ENCODE results near the gene C4A.
"Not testable (repeated sequence)": the region's sequence is repeated elsewhere in the genome, so short reads cannot be mapped to it uniquely, and the experiment has no call there.

The C4A gene

DNA sequence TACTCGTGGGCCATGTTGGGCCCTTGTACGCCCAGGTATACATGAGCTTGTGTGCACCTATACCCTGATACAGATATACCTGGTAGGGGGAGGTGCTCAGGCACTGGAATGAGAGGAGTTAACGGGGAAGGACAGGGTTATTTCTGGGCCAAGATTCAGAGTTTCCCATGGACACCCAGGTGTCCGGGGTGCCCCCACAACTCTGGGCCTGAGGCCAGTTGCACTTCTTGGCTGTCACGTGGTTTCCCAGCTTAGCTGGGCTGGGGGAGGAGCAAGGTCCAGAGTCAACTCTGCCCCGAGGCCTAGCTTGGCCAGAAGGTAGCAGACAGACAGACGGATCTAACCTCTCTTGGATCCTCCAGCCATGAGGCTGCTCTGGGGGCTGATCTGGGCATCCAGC, at the start of gene C4A:
Gene C4A, plus strand, starts transcription at position 314 of the 400 bp plus-strand sequence. Its CDS starts 51 bp downstream, at position 365.
- not testable (repeated sequence) for H3K9me3 ChIP-seq (ENCODE audit: control insufficient read depth, insufficient read depth, low read length); H3K4me3 ChIP-seq (ENCODE audit: low read depth, low read length); H3K27me3 ChIP-seq (ENCODE audit: control insufficient read depth, insufficient read depth, low read length); H3K4me1 ChIP-seq (ENCODE audit: control insufficient read depth, insufficient read depth, low read length); H3K9ac ChIP-seq (ENCODE audit: low read depth, low read length); H3K36me3 ChIP-seq (ENCODE audit: control insufficient read depth, insufficient read depth, low read length)

DNA sequence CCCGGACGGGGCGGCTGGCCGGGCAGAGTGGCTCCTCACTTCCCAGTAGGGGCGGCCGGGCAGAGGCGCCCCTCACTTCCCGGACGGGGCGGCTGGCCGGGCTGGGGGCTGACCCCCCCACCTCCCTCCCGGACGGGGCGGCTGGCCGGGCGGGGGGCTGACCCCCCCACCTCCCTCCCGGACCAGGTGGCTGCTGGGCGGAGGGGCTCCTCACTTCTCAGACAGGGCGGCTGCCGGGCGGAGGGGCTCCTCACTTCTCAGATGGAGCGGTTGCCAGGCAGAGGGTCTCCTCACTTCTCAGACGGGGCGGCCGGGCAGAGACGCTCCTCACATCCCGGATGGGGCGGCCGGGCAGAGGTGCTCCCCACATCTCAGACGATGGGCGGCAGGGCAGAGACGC, 49.7 kb upstream of the C4A start:
- not testable (repeated sequence) for H3K4me1 ChIP-seq (ENCODE audit: control insufficient read depth, insufficient read depth, low read length); H3K9ac ChIP-seq (ENCODE audit: low read depth, low read length); H3K36me3 ChIP-seq (ENCODE audit: control insufficient read depth, insufficient read depth, low read length); H3K9me3 ChIP-seq (ENCODE audit: control insufficient read depth, insufficient read depth, low read length); H3K27me3 ChIP-seq (ENCODE audit: control insufficient read depth, insufficient read depth, low read length); H3K4me3 ChIP-seq (ENCODE audit: low read depth, low read length)

DNA sequence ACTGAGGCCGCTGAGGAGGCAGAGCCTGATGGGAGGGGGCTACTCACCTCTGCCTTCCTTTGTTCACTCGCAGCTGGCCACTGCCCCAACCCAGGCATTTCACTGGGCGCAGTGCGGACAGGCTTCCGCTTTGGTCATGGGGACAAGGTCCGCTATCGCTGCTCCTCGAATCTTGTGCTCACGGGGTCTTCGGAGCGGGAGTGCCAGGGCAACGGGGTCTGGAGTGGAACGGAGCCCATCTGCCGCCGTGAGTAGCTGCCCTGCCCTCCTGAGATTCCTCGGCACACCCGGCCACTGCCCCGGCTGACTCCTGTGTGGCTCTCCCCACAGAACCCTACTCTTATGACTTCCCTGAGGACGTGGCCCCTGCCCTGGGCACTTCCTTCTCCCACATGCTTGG, 48.3 kb upstream of the C4A start:
- Histone ChIP-seq H3K27me3 (ENCODE audit: control insufficient read depth, insufficient read depth, low read length) (no peaks in the 10 kb centered on the region), H3K4me1 (ENCODE audit: control insufficient read depth, insufficient read depth, low read length) (no peaks in the 10 kb centered on the region), H3K36me3 (ENCODE audit: control insufficient read depth, insufficient read depth, low read length) (no peaks in the 10 kb centered on the region), H3K9me3 (ENCODE audit: control insufficient read depth, insufficient read depth, low read length) (no peaks in the 10 kb centered on the region), H3K4me3 (ENCODE audit: low read depth, low read length) (no peak overlapping the region), H3K9ac (ENCODE audit: low read depth, low read length) (no peak overlapping the region)

DNA sequence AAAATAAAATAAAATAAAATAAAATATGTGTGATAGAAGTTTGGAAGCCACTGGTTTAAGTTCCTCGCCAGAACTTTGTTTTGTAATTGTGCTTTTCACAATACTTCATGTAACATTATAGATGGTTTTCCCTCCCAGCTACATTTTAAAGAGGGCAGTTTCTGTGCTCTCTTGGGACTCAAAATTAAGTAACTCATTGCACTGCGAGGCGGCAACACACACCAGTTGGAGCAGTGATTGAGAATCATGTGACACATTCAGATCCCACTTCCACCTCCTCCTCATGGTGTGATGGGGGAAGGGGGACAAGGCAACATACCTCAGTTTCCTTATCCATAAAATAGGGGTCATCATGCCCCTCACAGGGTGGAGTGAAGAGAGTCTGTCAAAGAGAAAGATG, 46.8 kb upstream of the C4A start:
- H3K4me3 ChIP-seq (ENCODE audit: low read depth, low read length): no peak overlapping the region
- peaks cover under 1% of the 10 kb centered on the region for H3K4me1 ChIP-seq (ENCODE audit: control insufficient read depth, insufficient read depth, low read length)
- H3K9me3 ChIP-seq (ENCODE audit: control insufficient read depth, insufficient read depth, low read length): no peaks in the 10 kb centered on the region
- no peaks in the 10 kb centered on the region for H3K27me3 ChIP-seq (ENCODE audit: control insufficient read depth, insufficient read depth, low read length)
- H3K36me3 ChIP-seq (ENCODE audit: control insufficient read depth, insufficient read depth, low read length): no peaks in the 10 kb centered on the region
- H3K9ac ChIP-seq (ENCODE audit: low read depth, low read length): no peak overlapping the region

DNA sequence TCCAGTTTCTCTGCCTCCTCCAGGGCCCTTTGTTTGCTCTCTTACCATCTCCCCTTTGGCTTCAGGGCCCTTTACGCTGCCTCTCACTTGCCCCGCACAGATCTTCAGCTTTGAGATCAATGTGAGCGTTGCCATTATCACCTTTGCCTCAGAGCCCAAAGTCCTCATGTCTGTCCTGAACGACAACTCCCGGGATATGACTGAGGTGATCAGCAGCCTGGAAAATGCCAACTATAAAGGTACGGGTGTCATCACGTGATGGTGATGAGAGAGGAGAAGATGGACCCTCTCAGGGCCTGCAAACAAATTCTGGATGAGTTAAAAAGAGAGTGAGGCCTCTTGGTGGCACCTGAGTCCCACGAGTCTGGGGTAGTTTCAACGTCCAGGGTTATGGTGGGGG, 46.0 kb upstream of the C4A start:
- H3K9ac ChIP-seq (ENCODE audit: low read depth, low read length): no peak overlapping the region
- H3K4me3 ChIP-seq (ENCODE audit: low read depth, low read length): no peak overlapping the region
- H3K36me3 ChIP-seq (ENCODE audit: control insufficient read depth, insufficient read depth, low read length): no peaks in the 10 kb centered on the region
- H3K9me3 ChIP-seq (ENCODE audit: control insufficient read depth, insufficient read depth, low read length): no peaks in the 10 kb centered on the region
- no peaks in the 10 kb centered on the region for H3K27me3 ChIP-seq (ENCODE audit: control insufficient read depth, insufficient read depth, low read length)
- H3K4me1 ChIP-seq (ENCODE audit: control insufficient read depth, insufficient read depth, low read length): peaks cover 4% of the 10 kb centered on the region

DNA sequence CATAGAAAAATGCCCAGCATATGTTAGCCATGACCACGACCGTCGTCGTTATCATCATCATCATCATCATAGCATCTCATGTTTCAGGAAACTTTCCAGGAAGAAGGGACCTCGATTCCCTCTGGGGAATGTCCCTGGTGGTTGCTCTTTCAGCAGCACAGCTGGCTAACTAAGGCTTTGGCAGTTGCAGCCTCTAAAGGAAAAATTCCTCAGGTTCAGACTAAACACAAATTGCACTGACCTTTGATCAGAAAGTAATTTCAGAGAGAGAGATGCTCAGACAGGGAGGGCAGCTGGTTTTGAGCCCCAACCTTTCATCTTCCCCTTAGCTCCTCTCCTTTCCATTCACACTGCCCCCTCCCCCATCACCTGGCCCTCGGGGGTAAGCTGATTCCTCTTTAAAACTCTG, 41.6 kb upstream of the C4A start:
- no peak overlapping the region for H3K9ac ChIP-seq (ENCODE audit: low read depth, low read length)
- H3K9me3 ChIP-seq (ENCODE audit: control insufficient read depth, insufficient read depth, low read length): no peaks in the 10 kb centered on the region
- H3K36me3 ChIP-seq (ENCODE audit: control insufficient read depth, insufficient read depth, low read length): no peaks in the 10 kb centered on the region
- peaks cover 3% of the 10 kb centered on the region for H3K27me3 ChIP-seq (ENCODE audit: control insufficient read depth, insufficient read depth, low read length)
- H3K4me3 ChIP-seq (ENCODE audit: low read depth, low read length): no peak overlapping the region
- peaks cover 4% of the 10 kb centered on the region for H3K4me1 ChIP-seq (ENCODE audit: control insufficient read depth, insufficient read depth, low read length)

DNA sequence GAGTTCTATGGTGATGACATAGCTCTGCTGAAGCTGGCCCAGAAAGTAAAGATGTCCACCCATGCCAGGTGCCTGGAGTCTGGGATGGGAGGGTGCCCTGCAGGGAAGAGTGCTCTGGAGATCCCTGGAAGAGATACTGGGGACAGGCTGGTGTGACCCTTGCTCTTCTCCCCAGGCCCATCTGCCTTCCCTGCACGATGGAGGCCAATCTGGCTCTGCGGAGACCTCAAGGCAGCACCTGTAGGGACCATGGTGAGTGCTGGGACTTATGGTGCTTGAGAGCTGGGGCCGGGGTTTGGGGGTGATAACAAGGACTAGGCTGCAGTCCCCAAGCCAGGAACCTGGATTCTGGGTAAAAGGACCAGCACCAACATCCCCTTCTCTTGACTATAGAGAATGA, 38.1 kb upstream of the C4A start:
- no peak overlapping the region for H3K9ac ChIP-seq (ENCODE audit: low read depth, low read length)
- no peaks in the 10 kb centered on the region for H3K36me3 ChIP-seq (ENCODE audit: control insufficient read depth, insufficient read depth, low read length)
- no peak overlapping the region for H3K4me3 ChIP-seq (ENCODE audit: low read depth, low read length)
- no peaks in the 10 kb centered on the region for H3K9me3 ChIP-seq (ENCODE audit: control insufficient read depth, insufficient read depth, low read length)
- peaks cover 3% of the 10 kb centered on the region for H3K27me3 ChIP-seq (ENCODE audit: control insufficient read depth, insufficient read depth, low read length)
- peaks cover 6% of the 10 kb centered on the region for H3K4me1 ChIP-seq (ENCODE audit: control insufficient read depth, insufficient read depth, low read length)

DNA sequence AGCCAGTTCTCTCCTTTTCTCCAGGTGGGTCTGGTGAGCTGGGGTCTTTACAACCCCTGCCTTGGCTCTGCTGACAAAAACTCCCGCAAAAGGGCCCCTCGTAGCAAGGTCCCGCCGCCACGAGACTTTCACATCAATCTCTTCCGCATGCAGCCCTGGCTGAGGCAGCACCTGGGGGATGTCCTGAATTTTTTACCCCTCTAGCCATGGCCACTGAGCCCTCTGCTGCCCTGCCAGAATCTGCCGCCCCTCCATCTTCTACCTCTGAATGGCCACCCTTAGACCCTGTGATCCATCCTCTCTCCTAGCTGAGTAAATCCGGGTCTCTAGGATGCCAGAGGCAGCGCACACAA, 36.7 kb upstream of the C4A start:
- H3K4me1 ChIP-seq (ENCODE audit: control insufficient read depth, insufficient read depth, low read length): peaks cover 5% of the 10 kb centered on the region
- no peak overlapping the region for H3K4me3 ChIP-seq (ENCODE audit: low read depth, low read length)
- no peaks in the 10 kb centered on the region for H3K36me3 ChIP-seq (ENCODE audit: control insufficient read depth, insufficient read depth, low read length)
- H3K9me3 ChIP-seq (ENCODE audit: control insufficient read depth, insufficient read depth, low read length): no peaks in the 10 kb centered on the region
- H3K9ac ChIP-seq (ENCODE audit: low read depth, low read length): no peak overlapping the region
- H3K27me3 ChIP-seq (ENCODE audit: control insufficient read depth, insufficient read depth, low read length): peaks cover 3% of the 10 kb centered on the region

DNA sequence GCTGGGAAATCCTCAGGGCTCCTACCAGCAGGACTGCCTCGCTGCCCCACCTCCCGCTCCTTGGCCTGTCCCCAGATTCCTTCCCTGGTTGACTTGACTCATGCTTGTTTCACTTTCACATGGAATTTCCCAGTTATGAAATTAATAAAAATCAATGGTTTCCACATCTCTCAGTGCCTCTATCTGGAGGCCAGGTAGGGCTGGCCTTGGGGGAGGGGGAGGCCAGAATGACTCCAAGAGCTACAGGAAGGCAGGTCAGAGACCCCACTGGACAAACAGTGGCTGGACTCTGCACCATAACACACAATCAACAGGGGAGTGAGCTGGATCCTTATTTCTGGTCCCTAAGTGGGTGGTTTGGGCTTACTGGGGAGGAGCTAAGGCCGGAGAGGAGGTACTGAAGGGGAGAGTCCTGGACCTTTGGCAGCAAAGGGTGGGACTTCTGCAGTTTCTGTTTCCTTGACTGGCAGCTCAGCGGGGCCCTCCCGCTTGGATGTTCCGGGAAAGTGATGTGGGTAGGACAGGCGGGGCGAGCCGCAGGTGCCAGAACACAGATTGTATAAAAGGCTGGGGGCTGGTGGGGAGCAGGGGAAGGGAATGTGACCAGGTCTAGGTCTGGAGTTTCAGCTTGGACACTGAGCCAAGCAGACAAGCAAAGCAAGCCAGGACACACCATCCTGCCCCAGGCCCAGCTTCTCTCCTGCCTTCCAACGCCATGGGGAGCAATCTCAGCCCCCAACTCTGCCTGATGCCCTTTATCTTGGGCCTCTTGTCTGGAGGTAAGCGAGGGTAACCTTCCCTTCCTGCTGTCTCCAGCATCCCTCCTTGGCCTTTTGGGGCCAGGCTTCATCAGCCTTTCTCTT, 36.1 kb upstream of the C4A start, which contains the start of gene CFB:
Gene CFB, plus strand, starts transcription at position 589 of the 863 bp plus-strand sequence. Its CDS starts 127 bp downstream, at position 716.
- no peak within 1 kb of the TSS for H3K4me3 ChIP-seq (ENCODE audit: low read depth, low read length)
- peaks cover 2% of the 10 kb centered on the region for H3K4me1 ChIP-seq (ENCODE audit: control insufficient read depth, insufficient read depth, low read length)
- H3K36me3 ChIP-seq (ENCODE audit: control insufficient read depth, insufficient read depth, low read length): no peaks in the 10 kb centered on the region
- H3K9ac ChIP-seq (ENCODE audit: low read depth, low read length): no peak within 1 kb of the TSS
- no peaks in the 10 kb centered on the region for H3K9me3 ChIP-seq (ENCODE audit: control insufficient read depth, insufficient read depth, low read length)
- peaks cover 3% of the 10 kb centered on the region for H3K27me3 ChIP-seq (ENCODE audit: control insufficient read depth, insufficient read depth, low read length)

DNA sequence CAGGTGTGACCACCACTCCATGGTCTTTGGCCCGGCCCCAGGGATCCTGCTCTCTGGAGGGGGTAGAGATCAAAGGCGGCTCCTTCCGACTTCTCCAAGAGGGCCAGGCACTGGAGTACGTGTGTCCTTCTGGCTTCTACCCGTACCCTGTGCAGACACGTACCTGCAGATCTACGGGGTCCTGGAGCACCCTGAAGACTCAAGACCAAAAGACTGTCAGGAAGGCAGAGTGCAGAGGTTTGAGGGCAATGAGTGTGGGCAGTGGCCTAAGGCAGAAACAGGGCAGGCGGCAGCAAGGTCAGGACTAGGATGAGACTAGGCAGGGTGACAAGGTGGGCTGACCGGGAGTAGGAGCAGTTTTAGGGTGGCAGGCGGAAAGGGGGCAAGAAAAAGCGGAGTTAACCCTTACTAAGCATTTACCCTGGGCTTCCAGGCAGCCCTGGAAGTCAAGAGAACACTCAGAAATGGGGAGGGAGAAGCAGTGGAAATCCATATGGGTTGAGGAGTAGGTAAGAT, 35.4 kb upstream of the C4A start:
- Histone ChIP-seq H3K27me3 (ENCODE audit: control insufficient read depth, insufficient read depth, low read length) (peaks cover 3% of the 10 kb centered on the region), H3K9me3 (ENCODE audit: control insufficient read depth, insufficient read depth, low read length) (no peaks in the 10 kb centered on the region), H3K4me1 (ENCODE audit: control insufficient read depth, insufficient read depth, low read length) (peaks cover 2% of the 10 kb centered on the region), H3K36me3 (ENCODE audit: control insufficient read depth, insufficient read depth, low read length) (peaks cover 4% of the 10 kb centered on the region), H3K4me3 (ENCODE audit: low read depth, low read length) (no peak overlapping the region), H3K9ac (ENCODE audit: low read depth, low read length) (no peak overlapping the region)

DNA sequence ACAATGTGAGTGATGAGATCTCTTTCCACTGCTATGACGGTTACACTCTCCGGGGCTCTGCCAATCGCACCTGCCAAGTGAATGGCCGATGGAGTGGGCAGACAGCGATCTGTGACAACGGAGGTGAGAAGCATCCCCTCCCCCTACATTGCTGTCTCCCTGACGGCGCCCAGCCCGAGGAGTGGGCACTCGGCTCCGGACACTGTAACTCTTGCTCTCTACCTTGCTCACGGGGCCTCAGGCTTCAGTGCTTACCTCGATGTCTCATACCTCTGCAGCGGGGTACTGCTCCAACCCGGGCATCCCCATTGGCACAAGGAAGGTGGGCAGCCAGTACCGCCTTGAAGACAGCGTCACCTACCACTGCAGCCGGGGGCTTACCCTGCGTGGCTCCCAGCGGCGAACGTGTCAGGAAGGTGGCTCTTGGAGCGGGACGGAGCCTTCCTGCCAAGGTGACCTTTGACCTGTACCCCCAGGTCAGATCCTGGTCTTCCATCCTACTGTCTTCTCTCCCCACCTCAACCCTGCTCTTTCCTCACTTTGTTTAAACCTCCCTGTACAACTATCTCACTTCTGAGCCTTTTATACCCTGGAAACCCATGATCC, 34.7 kb upstream of the C4A start:
- Histone ChIP-seq H3K27me3 (ENCODE audit: control insufficient read depth, insufficient read depth, low read length) (peaks cover 3% of the 10 kb centered on the region), H3K36me3 (ENCODE audit: control insufficient read depth, insufficient read depth, low read length) (peaks cover 11% of the 10 kb centered on the region), H3K9ac (ENCODE audit: low read depth, low read length) (no peak overlapping the region), H3K9me3 (ENCODE audit: control insufficient read depth, insufficient read depth, low read length) (no peaks in the 10 kb centered on the region), H3K4me3 (ENCODE audit: low read depth, low read length) (no peak overlapping the region), H3K4me1 (ENCODE audit: control insufficient read depth, insufficient read depth, low read length) (peaks cover 2% of the 10 kb centered on the region)

DNA sequence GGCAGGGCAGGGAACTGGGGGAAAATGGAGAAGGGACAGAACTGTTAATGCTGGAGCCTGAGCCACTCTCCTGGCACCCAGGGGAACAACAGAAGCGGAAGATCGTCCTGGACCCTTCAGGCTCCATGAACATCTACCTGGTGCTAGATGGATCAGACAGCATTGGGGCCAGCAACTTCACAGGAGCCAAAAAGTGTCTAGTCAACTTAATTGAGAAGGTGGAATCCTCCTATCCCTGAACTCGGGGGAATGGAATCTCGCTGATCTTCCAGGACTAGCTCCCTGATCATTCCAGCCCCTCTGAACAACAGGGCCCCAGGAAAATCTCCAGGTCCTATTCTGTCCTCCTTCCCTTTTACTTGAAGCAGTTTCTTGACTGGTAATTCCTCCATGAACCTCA, 34.0 kb upstream of the C4A start:
- Histone ChIP-seq H3K4me3 (ENCODE audit: low read depth, low read length) (no peak overlapping the region), H3K9me3 (ENCODE audit: control insufficient read depth, insufficient read depth, low read length) (no peaks in the 10 kb centered on the region), H3K36me3 (ENCODE audit: control insufficient read depth, insufficient read depth, low read length) (peaks cover 15% of the 10 kb centered on the region), H3K4me1 (ENCODE audit: control insufficient read depth, insufficient read depth, low read length) (peaks cover 2% of the 10 kb centered on the region), H3K27me3 (ENCODE audit: control insufficient read depth, insufficient read depth, low read length) (peaks cover 3% of the 10 kb centered on the region), H3K9ac (ENCODE audit: low read depth, low read length) (no peak overlapping the region)

All from iPS-15b (cell line).